H1 (cell line): ENCODE measurements around the gene MYOM1. TPM values are rescaled to one million over a fixed set of nuclear protein-coding genes. Genes with fewer than 3 reads are reported as not detected.

Source experiments
- PHF8 ChIP-seq: fragments of 200-600 bp; sonication (generic); conservative IDR thresholded peaks from 2 replicates; pipeline ENCODE4 v1.7.1; 2012; ENCODE audit warnings: low read depth, mild to moderate bottlenecking, inconsistent platforms, low read length, moderate library complexity
- POLR2AphosphoS5 ChIP-seq: IDR thresholded peaks from 2 replicates; pipeline ENCODE4 v1.6.1; 2011; ENCODE audit warnings: low read depth, low read length
- SRF ChIP-seq: IDR thresholded peaks from 2 replicates; pipeline ENCODE4 v1.6.1; 2011; ENCODE audit warnings: mild to moderate bottlenecking, low read depth, low read length, moderate library complexity
- TAF1 ChIP-seq: IDR thresholded peaks from 2 replicates; pipeline ENCODE4 v1.6.1; 2011; ENCODE audit warnings: mild to moderate bottlenecking, low read depth, low read length
- polyA plus RNA-seq, 7 experiments: library from polyadenylated mRNA; depleted of rRNA in 3 of 7; stranded (reverse) in 5 of 7; unstranded in 2 of 7; fragments of >200 nt in 5 of 7; fragments of 200-250 nt in 2 of 7; gene quantifications; 1 replicate in 5 of 7; 2 replicates in 1 of 7; 4 replicates in 1 of 7; pipeline versions ENCODE4 v1.2.1 to v1.2.3, GENCODE V29; 2011 to 2013; ENCODE audit warnings: missing spikeins in 2 of 7, mixed read lengths in 2 of 7
- total RNA-seq: library from RNA; stranded (reverse); fragmentation: NEBNext Ultra II Directional; extraction: Animal tissue kit (Norgen Biotek cat#: 25700); gene quantifications from 2 replicates; pipeline ENCODE4 v1.2.1, GENCODE V29; 2021

The MYOM1 gene
- total and polyA plus RNA-seq, 2 of the 8 experiments (the other 6 are each of a cell fraction or from before 2014, with no cell fraction given): 0.06 to 0.32 TPM

DNA sequence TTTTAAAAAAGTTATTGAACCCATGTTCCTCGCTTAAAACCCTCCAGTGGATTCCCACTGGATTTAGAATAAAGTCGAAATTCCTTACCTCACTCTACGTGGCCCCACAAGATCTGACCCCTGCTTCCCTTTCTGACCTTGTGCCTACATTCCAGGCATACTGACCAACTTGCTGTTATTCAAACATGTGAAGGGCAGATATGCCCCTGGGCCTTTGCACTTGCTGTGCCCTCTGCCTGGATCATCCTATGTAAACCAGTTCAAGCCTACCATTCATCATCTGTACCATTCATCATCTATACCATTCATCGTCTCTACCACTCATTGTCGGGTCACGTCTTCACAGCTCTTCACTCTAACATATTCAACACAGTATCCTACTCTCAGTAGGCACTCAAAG, 165.6 kb downstream of the MYOM1 start (continued):
- TF ChIP-seq PHF8 (no peak), TAF1 (no peak), SRF (no peak), POLR2AphosphoS5 (no peak)
